T-helper 2 cell treated with Interferon-gamma antibody and Interleukin-4, amounts not matched to agents 5 μg/mL and 100 μg/mL, for 36 hours (primary cell): ENCODE data around the gene HSBP1L1.
A peak's percentile ranks its signal among the peaks of the same experiment; 100 is the strongest.
"Not testable (repeated sequence)": the region's sequence is repeated elsewhere in the genome, so short reads cannot be mapped to it uniquely, and the experiment has no call there.

Experiments used
- DNase-seq: peaks from one replicate; pipeline ENCODE4 v3.0.0; 2021; ENCODE audit warnings: low spot score
- H3K27ac Mint-ChIP-seq: one replicate; pipeline ENCODE4 v1.8.0; 2021; ENCODE audit warnings: mild to moderate bottlenecking, mixed read lengths
- H3K27me3 Mint-ChIP-seq: one replicate; pipeline ENCODE4 v1.8.0; 2021; ENCODE audit warnings: low read depth, mixed read lengths
- H3K36me3 Mint-ChIP-seq: one replicate; pipeline ENCODE4 v1.8.0; 2021; ENCODE audit warnings: low read depth, mixed read lengths
- H3K4me1 Mint-ChIP-seq: one replicate; pipeline ENCODE4 v1.8.0; 2021; ENCODE audit warnings: low read depth, mixed read lengths
- H3K4me3 Mint-ChIP-seq: one replicate; pipeline ENCODE4 v1.8.0; 2022; ENCODE audit warnings: mild to moderate bottlenecking, moderate library complexity, mixed read lengths
- H3K9me3 Mint-ChIP-seq: one replicate; pipeline ENCODE4 v1.8.0; 2021; ENCODE audit warnings: mixed read lengths

HSBP1L1 gene

DNA sequence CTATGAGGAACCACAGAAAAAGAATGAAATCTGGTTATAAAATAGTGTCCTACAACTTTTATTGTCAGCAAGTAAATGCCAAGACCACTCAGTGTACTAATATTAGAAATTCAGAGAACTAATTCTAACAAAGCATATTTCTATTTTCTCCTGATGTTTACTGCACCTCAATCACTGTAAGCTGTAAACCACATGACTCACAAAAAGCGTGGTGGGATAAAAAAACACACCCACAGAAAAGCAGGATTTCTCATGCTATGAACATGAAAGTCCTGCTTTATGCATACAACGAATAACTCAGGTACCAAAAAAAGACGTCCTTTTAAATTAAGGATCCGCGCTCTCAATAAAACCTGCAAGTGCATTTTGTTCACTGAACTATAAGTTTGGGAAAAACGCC lies 23.1 kb downstream of the HSBP1L1 start:
- H3K9me3 Mint-ChIP-seq = no peaks in the 10 kb centered on the region
- peaks cover 37% of the 10 kb centered on the region for H3K4me1 Mint-ChIP-seq
- peaks cover 2% of the 10 kb centered on the region for H3K27me3 Mint-ChIP-seq
- peak overlapping the region; percentile 88 for H3K27ac Mint-ChIP-seq
- H3K36me3 Mint-ChIP-seq = peaks cover 22% of the 10 kb centered on the region
- no peak for DNase-seq
- H3K4me3 Mint-ChIP-seq = peak overlapping the region; percentile 90

DNA sequence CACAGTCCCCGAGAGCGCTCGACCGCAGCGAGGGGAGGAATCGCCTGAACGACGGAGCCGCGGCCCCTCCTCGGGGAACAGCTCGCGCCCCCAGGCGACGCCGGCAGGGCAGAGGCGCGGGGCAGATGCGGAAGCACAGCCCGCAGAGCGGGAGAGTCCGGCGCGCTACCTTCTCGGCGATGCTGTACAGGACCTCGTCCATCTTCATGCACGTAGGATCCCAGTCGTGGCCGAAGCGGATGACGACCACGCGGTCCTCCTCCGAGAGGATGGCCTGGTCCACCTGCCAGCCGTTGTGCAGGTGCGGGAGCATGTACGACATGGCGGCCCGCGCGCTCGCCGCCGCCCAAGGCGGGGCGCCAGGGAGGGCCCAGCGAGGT lies 23.6 kb downstream of the HSBP1L1 start:
- Mint-ChIP-seq H3K4me1 (peaks cover 33% of the 10 kb centered on the region), H3K4me3 (peak overlapping the region; percentile 90), H3K27me3 (peaks cover 2% of the 10 kb centered on the region), H3K27ac (peak overlapping the region; percentile 88), H3K36me3 (peaks cover 20% of the 10 kb centered on the region), H3K9me3 (no peaks in the 10 kb centered on the region)
- DNase-seq = peak; percentile 64

DNA sequence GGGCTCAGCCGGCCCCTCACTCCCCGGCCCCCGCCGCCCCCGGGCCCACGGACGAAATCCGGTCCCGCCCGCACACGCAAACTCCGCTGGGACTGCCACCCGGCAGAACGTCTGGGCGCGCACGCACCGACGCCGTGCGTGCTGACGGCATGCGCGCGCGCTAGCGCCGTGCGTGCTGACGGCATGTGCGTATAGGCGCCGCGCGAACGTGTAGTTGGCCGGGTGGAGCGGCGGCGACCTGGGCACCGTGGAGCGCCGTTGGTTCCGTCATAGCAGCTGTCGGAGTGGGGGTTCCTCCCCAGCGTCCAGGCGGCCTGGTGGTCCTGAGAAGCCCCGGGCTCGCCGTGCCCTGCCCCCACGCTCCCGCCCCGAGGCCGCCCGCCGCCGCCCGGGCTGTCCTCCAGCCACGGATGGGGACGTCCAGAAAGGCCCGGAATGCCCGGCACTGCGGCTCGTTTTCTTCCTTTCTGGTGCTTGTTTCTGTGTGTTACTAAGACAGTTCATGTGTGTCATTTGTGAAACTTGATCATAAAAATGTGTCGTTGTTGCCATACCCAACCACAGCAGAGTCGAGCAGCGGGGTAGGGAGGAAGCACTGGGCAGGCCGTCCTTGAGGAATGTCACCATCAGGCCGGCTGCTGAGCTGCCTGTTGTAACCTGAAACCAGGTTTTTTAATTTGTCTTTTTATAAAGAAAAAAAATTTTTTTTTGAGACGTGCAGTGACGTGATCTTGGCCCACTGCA lies 24.2 kb downstream of the HSBP1L1 start, which contains the start of gene TXNL4A:
Gene TXNL4A, minus strand, starts transcription at position 113 of the 744 bp plus-strand sequence. CDS start 171 bp downstream, outside the sequence.
- Mint-ChIP-seq H3K4me3 (peak within 1 kb of the TSS; percentile 97), H3K27me3 (peaks cover 2% of the 10 kb centered on the region), H3K27ac (peak within 1 kb of the TSS; percentile 98), H3K9me3 (no peaks in the 10 kb centered on the region), H3K4me1 (peaks cover 30% of the 10 kb centered on the region), H3K36me3 (peaks cover 18% of the 10 kb centered on the region)
- peak; percentile 86 for DNase-seq

DNA sequence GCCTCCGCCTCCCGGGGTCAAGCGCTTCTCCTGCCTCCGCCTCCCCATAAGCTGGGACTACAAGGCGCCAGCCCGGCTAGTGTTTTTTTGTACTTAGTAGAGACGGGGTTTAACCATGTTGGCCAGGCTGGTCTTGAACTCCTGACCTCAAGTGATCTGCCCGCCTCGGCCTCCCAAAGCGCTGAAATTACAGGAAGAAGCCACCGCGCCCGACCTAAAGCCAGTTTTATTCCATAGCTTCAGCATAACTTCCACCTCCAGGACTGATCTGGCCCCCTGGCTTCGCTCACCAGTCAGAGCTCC lies 24.7 kb downstream of the HSBP1L1 start:
- no peak for DNase-seq
- Mint-ChIP-seq H3K36me3 (peaks cover 18% of the 10 kb centered on the region), H3K9me3 (no peaks in the 10 kb centered on the region), H3K4me3 (peak overlapping the region; percentile 97), H3K27me3 (peaks cover 2% of the 10 kb centered on the region), H3K4me1 (peaks cover 26% of the 10 kb centered on the region), H3K27ac (peak overlapping the region; percentile 98)

DNA sequence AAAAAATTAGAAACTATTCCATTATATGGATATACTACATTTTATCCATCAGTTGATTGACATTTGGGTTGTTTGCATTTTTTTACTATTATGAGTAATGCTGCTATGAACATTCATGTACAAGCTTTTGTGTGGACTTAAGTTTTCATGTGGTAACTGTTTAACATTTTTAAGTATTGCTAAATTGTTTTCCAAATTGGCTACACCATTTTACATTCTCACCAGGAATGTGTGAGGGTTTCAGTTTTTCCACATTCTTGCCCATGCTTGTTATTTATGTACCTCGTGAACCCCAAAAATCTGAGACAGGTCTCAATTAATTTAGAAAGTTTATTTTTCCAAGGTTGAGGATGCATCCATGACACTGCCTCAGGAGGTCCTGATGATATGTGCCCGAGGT lies 27.1 kb downstream of the HSBP1L1 start:
- H3K36me3 Mint-ChIP-seq = peaks cover 9% of the 10 kb centered on the region
- H3K4me3 Mint-ChIP-seq = no peak overlapping the region
- H3K9me3 Mint-ChIP-seq = no peaks in the 10 kb centered on the region
- no peak overlapping the region for H3K27ac Mint-ChIP-seq
- H3K27me3 Mint-ChIP-seq = peaks cover 2% of the 10 kb centered on the region
- H3K4me1 Mint-ChIP-seq = peaks cover 12% of the 10 kb centered on the region
- DNase-seq = no peak

DNA sequence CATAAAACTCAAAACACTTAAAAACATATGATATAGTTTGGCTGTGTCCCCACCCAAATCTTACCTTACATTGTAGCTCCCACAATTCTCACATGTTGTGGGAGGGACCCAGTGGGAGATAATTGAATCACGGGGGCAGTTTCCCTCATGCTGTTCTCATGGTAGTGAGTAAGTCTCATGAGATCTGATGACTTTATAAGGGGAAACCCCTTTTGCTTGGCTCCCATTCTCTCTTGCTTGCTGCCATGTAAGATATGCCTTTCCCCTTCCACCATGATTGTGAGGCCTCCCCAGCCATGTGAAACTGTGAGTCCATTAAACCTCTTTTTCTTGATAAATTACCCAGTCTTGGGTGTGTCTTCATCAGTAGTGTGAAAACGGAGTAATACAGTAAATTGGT lies 35.3 kb downstream of the HSBP1L1 start:
- not testable (repeated sequence) for H3K4me1 Mint-ChIP-seq, H3K27ac Mint-ChIP-seq, DNase-seq, H3K4me3 Mint-ChIP-seq, H3K36me3 Mint-ChIP-seq, H3K27me3 Mint-ChIP-seq
- peaks cover 15% of the 10 kb centered on the region for H3K9me3 Mint-ChIP-seq

DNA sequence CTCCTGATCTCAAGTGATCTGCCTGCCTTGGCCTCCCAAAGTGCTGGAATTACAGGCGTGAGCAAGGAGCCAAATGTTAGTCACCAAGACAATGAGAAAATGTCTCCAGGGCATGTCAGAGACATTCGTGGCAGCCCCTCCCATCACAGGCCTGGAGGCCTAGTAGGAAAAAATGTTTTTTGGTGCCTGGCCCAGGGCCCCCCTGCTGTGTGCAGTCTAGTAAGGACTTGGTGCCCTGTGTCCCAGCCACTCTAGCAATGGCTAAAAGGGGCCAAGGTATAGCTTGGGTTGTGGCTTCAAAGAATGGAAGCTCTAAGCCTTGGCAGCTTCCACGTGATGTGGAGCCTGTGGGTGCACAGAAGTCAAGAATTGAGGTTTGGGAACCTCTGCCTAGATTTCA lies 36.4 kb downstream of the HSBP1L1 start:
- Mint-ChIP-seq H3K4me3 (no peak overlapping the region), H3K4me1 (no peaks in the 10 kb centered on the region), H3K27ac (no peak overlapping the region), H3K9me3 (peaks cover 18% of the 10 kb centered on the region), H3K36me3 (peaks cover 2% of the 10 kb centered on the region), H3K27me3 (no peaks in the 10 kb centered on the region)
- DNase-seq = no peak

DNA sequence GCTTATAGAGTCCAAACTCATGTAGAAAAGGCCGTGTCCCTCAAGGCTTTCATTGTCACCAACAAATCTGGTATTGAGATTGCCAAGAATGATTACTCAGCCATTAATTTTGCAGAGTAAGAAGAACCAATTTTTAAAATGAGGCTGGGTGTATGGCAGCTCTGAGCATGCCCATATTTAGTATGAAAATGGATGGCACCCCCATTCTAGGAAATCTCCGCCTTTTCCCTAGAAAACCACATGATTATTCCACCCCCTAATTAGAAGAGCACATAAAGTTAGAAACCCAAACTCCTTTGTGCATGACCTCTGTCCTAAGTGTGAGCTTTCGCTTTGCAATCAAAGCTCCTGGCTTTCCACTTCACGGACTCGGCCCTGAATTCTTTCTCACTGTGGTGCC lies 38.0 kb downstream of the HSBP1L1 start:
- no peaks in the 10 kb centered on the region for H3K4me1 Mint-ChIP-seq
- DNase-seq = no peak
- H3K36me3 Mint-ChIP-seq = peaks cover 2% of the 10 kb centered on the region
- H3K27me3 Mint-ChIP-seq = no peaks in the 10 kb centered on the region
- no peak overlapping the region for H3K27ac Mint-ChIP-seq
- H3K9me3 Mint-ChIP-seq = peaks cover 18% of the 10 kb centered on the region
- no peak overlapping the region for H3K4me3 Mint-ChIP-seq

DNA sequence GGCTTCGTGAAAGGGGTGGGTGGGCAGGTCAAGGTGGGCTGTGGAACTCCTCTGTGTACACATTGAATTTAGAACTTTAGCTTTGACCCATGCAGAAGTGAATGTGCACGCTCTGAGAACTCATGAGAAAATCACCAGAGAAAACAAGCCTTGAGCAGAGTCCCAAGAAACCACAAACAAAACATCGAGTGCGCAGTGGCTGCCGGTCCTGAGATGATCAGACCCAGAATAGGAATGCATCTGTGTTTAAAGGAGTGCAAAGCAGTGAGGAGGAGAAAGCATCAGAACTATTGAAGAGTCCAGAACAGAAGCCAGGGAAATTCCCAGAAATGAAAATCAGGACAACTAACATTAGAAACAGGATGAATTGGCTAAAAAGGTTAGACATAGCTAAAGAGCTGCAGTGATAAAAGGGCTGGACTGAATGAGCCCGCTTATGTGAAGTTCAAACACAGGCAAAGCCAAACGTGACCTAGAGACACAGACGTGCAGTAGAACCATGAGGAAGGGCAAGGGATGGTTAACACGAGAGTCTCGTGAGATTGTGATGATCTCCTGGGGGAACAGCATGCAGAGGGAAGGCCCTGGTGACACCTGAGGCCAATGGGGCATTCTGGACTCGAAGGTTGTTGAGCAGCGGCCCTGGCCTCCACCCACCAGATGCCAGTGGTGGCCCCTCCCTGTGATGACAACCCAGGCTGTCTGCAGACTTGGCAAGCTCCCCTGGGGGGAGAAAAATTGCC lies 40.3 kb downstream of the HSBP1L1 start:
- Mint-ChIP-seq H3K27me3 (no peaks in the 10 kb centered on the region), H3K36me3 (peaks cover 2% of the 10 kb centered on the region), H3K4me3 (no peak overlapping the region)

DNA sequence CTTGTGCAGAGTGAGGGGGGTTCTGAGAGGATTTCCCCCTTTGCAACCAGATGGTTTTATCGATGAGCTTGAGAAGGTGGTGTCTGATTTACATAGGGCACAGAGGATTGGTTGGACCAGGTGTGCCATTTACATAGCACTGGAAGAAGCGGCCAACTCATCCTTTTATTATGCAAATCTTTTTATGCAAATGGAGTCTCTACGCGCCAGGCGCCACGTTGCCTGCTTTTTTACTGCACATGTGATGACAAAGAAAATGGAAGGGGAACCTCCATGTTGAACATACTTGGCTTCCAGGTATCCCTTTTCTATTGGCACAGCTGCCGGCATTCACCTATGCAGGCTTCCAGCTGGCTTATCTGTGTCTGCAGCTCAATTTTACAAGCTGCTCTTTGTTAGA lies 42.3 kb downstream of the HSBP1L1 start:
- Mint-ChIP-seq H3K4me3 (no peak overlapping the region), H3K27me3 (no peaks in the 10 kb centered on the region), H3K4me1 (no peaks in the 10 kb centered on the region), H3K36me3 (no peaks in the 10 kb centered on the region), H3K27ac (no peak overlapping the region), H3K9me3 (peaks cover 23% of the 10 kb centered on the region)
- no peak for DNase-seq

More for the DNA sequence above, 40.3 kb downstream of the HSBP1L1 start:
- Mint-ChIP-seq H3K9me3 (peaks cover 22% of the 10 kb centered on the region), H3K27ac (no peak overlapping the region), H3K4me1 (no peaks in the 10 kb centered on the region)
- DNase-seq = no peak

DNA sequence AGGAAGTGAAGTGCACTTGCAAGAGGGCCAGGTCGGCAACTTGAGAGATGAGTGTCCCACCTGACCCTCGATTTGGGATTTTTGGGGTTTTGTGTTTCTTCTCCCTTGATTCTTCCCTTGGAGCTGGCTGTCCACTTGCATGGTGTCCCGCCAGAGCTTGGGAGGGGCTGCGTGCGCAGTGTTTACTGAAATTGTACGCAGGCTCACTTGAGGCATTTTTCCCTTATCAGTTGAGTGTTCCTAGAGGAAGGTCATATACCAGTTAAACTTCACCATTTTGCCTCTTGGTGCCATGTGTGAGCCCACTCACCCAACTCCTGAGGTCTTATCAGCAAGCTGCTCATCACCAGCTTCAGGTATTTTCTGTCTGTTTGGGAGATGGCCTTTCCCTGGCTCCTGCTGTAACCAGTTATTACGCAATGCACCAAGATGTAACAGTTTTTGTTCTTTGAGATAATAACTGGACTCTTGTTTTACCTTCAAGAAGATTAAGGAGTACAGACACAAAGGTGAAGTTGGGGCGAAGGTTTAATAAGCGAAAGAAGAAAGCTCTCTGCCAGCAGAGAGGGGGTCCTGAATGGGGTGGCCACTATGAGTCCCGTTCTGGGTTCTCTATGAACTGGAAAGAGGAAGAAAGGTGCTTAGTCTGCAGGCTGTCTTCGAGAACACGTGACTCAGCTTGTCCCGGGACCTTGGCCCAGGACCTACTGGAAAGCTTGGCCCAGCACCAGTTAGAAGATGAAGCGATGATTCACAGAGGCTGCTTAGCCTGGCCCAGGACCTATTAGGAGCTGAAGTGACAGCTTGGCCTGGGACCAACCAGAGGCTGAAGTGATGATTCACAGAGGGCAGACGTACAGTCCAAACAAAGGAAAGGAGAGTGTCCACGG lies 45.5 kb downstream of the HSBP1L1 start:
- H3K4me3 Mint-ChIP-seq = no peak overlapping the region
- H3K9me3 Mint-ChIP-seq = peaks cover 35% of the 10 kb centered on the region
- no peaks in the 10 kb centered on the region for H3K27me3 Mint-ChIP-seq
- no peaks in the 10 kb centered on the region for H3K36me3 Mint-ChIP-seq
- H3K4me1 Mint-ChIP-seq = no peaks in the 10 kb centered on the region
- DNase-seq = no peak
- no peak overlapping the region for H3K27ac Mint-ChIP-seq

DNA sequence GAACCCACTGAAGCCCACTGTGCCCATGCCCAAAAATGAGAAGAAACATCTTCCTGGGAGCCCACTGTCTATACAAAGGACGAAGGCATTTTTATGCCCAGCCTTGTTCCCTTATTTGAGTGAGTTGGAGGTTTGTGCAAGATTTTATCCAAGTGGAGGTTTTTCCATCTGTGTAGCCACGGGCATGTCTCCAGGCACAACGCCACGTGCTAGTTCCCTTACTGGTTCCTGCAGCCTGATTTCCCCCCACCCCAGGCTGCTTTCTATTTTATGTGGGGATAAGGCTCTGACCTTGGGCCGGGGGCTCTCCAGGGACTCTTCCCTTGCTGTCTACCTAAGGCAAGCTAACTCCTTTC lies 46.1 kb downstream of the HSBP1L1 start:
- H3K27ac Mint-ChIP-seq = no peak overlapping the region
- no peaks in the 10 kb centered on the region for H3K36me3 Mint-ChIP-seq
- no peak overlapping the region for H3K4me3 Mint-ChIP-seq
- DNase-seq = no peak
- H3K4me1 Mint-ChIP-seq = no peaks in the 10 kb centered on the region
- H3K27me3 Mint-ChIP-seq = no peaks in the 10 kb centered on the region
- H3K9me3 Mint-ChIP-seq = peaks cover 35% of the 10 kb centered on the region

DNA sequence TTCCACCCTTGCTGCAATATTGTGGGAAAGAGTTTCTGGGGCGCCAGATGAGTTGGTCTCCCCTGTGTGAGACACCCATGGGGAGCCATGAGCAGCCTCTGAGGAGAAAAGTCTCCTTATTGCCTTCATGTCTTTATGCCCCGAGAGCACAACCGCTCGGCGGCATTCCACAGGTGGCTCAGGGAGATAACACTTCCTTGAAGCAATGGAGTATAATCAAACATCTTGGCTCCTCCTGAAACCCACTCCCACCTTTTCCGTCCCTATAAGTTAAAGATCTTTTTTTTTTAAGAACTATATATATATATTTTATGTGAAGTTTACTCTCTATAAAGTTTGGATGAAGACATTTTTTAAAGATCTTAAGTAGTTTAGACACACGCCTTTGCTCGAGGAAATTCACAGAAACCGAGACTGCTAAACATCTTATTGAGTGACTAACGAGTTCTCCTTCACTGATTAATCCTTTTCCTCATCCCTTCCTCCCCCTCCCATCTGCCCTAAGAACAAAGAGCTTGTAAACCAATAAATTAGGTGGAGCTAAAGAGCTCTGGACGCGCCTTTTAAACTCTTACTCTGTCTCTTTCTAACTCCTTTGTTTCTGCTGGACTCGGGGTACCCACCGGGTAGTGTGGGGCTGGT lies 47.2 kb downstream of the HSBP1L1 start:
- not testable (repeated sequence) for H3K36me3 Mint-ChIP-seq, H3K4me1 Mint-ChIP-seq, H3K4me3 Mint-ChIP-seq, DNase-seq, H3K27me3 Mint-ChIP-seq, H3K27ac Mint-ChIP-seq
- peaks cover 35% of the 10 kb centered on the region for H3K9me3 Mint-ChIP-seq
